Ureter (tissue), 1 donor: Measurements from ENCODE around the gene SUPV3L1. TPM values are rescaled to one million over a fixed set of nuclear protein-coding genes. Genes with fewer than 3 reads are reported as not detected.

Experiments used
- total RNA-seq: library from RNA; stranded (reverse); gene quantifications from one replicate; pipeline ENCODE4 v1.2.4, GENCODE V29; 2023
- donor health status: DM: yes; HTN: yes; CAD: no.

Gene SUPV3L1
- total RNA-seq, 1 donor from 2014 or later: 33.5 TPM

Other genes starting within 250 kb of the SUPV3L1 start
- gene DDX21, start 224.1 kb upstream of the SUPV3L1 start, total RNA-seq: 74.2 TPM
- 27.3 TPM for gene KIFBP, start 191.4 kb upstream of the SUPV3L1 start, total RNA-seq
- 50.0 TPM for gene SRGN, start 92.1 kb upstream of the SUPV3L1 start, total RNA-seq
- gene VPS26A, start 56.1 kb upstream of the SUPV3L1 start, total RNA-seq: 54.6 TPM
- 0.10 TPM for gene HKDC1, start 40.1 kb downstream of the SUPV3L1 start, total RNA-seq
- 139 TPM for gene HK1, start 98.3 kb downstream of the SUPV3L1 start, total RNA-seq
- 5.6 TPM for gene TACR2, start 236.7 kb downstream of the SUPV3L1 start, total RNA-seq